HEK293T (cell line): ENCODE data around the gene PM20D2.

ENCODE experiments used
- CTCF ChIA-PET: fragments of 350-600 bp; formaldehyde crosslinking; extraction: SDS; loops from one replicate; lab custom pipeline; 2021; ENCODE audit warnings: antibody characterized with exemption, inconsistent platforms; lab: Yijun Ruan, JAX
- POLR2A ChIA-PET: fragments of 350-600 bp; formaldehyde crosslinking; extraction: SDS; loops from one replicate; lab custom pipeline; 2020; ENCODE audit warnings: antibody characterized with exemption, inconsistent platforms; lab: Yijun Ruan, JAX
- DNase-seq: peaks from one replicate; pipeline ENCODE4 v3.0.0; 2012; ENCODE audit warnings: mixed read lengths; ENCODE audit errors: extremely low spot score
- ARNT ChIP-seq: fragments of 450-650 bp; IDR thresholded peaks from 2 replicates; pipeline ENCODE4 v1.6.1; 2017; ENCODE audit warnings: mild to moderate bottlenecking
- BHLHE40 ChIP-seq: fragments of 450-650 bp; IDR thresholded peaks from 2 replicates; pipeline ENCODE4 v1.6.1; 2016; ENCODE audit warnings: mild to moderate bottlenecking, moderate library complexity, borderline replicate concordance
- CTBP1 ChIP-seq: fragments of 450-650 bp; IDR thresholded peaks from 2 replicates; pipeline ENCODE4 v1.6.1; 2016; ENCODE audit warnings: borderline replicate concordance
- ELF4 ChIP-seq: fragments of 450-650 bp; IDR thresholded peaks from 2 replicates; pipeline ENCODE4 v1.6.1; 2017; ENCODE audit warnings: antibody characterized with exemption
- FOXA1 ChIP-seq: fragments of 450-650 bp; IDR thresholded peaks from 2 replicates; pipeline ENCODE4 v1.6.1; 2016; ENCODE audit warnings: mild to moderate bottlenecking
- FOXK2 ChIP-seq: fragments of 450-650 bp; IDR thresholded peaks from 2 replicates; pipeline ENCODE4 v1.6.1; 2016; ENCODE audit warnings: mild to moderate bottlenecking
- FOXM1 ChIP-seq: fragments of 450-650 bp; IDR thresholded peaks from 2 replicates; pipeline ENCODE4 v1.6.1; 2017; ENCODE audit warnings: mild to moderate bottlenecking, borderline replicate concordance
- HDGF ChIP-seq: fragments of 450-650 bp; IDR thresholded peaks from 2 replicates; pipeline ENCODE4 v1.6.1; 2017; ENCODE audit warnings: antibody characterized with exemption, borderline replicate concordance
- L3MBTL2 ChIP-seq: fragments of 450-650 bp; conservative IDR thresholded peaks from 2 replicates; pipeline ENCODE4 v1.6.1; 2016; ENCODE audit warnings: mild to moderate bottlenecking
- LEF1 ChIP-seq: fragments of 450-650 bp; IDR thresholded peaks from 2 replicates; pipeline ENCODE4 v1.6.1; 2017; ENCODE audit warnings: mild to moderate bottlenecking, borderline replicate concordance
- NFRKB ChIP-seq: fragments of 450-650 bp; IDR thresholded peaks from 2 replicates; pipeline ENCODE4 v1.6.1; 2016; ENCODE audit warnings: mild to moderate bottlenecking, moderate library complexity
- PKNOX1 ChIP-seq: fragments of 450-650 bp; IDR thresholded peaks from 2 replicates; pipeline ENCODE4 v1.6.1; 2016
- SP1 ChIP-seq: fragments of 450-650 bp; IDR thresholded peaks from 2 replicates; pipeline ENCODE4 v1.6.1; 2017
- SUZ12 ChIP-seq: fragments of 450-650 bp; IDR thresholded peaks from 2 replicates; pipeline ENCODE4 v1.6.1; 2016; ENCODE audit warnings: mild to moderate bottlenecking
- TARDBP ChIP-seq: fragments of 450-650 bp; IDR thresholded peaks from 2 replicates; pipeline ENCODE4 v1.6.1; 2016
- ZNF384 ChIP-seq: fragments of 450-650 bp; IDR thresholded peaks from 2 replicates; pipeline ENCODE4 v1.6.1; 2016

Gene PM20D2

DNA sequence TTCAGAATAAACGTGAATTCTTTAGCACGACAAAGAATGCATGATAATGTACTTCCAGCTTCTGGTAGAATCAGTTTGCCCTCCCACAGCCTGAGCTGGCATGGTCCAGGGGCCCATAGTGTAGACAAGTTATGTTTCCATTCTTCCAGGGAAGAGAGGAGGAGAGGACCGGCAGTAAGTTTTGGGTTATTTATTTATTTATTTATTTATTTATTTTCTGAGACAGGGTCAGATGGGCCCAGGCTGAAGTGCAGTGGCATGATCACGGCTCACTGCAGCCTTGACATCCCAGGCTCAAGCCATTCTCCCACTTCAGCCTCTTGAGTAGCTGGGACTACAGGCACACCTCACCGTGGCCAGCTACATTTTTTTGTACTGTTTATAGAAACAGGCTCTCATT lies 66.6 kb downstream of the PM20D2 start:
- no peak for DNase-seq
- POLR2A ChIA-PET, result interaction anchor here (1.3 kb wide), 1 partner anchor 12 kb away, joined by 3 read pairs; no protein-coding TSS in a partner anchor
- no peak for TF ChIP-seq ELF4
- CTCF ChIA-PET, result interaction anchor here (0.7 kb wide), 1 partner anchor 229 kb away, joined by 6 read pairs; no protein-coding TSS in a partner anchor

DNA sequence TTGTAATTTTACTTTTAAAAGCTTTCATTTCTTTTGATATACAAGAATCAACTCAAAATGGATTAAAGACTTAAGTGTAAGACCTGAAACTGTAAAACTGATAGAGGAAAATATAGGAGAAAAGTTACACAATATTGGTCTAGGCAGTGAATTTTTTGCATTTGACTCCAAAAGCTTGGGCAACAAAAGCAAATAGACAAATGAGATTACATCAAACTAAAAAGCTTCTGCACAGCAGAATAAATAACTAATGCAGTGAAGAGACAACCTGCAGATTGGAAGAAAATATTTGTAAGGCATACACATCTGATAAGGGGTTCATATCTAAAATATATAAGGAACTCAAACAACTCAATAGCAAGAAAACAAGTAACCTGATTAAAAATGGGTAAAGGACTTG lies 68.3 kb downstream of the PM20D2 start:
- no peak for DNase-seq
- ChIA-PET CTCF (no interaction called here), POLR2A (no interaction called here)
- TF ChIP-seq ARNT, result no peak
- TF ChIP-seq CTBP1, result no peak
- no peak for TF ChIP-seq SUZ12
- no peak for TF ChIP-seq HDGF
- TF ChIP-seq LEF1, result no peak
- TF ChIP-seq PKNOX1, result no peak
- TF ChIP-seq ELF4, result no peak
- no peak for TF ChIP-seq NFRKB
- no peak for TF ChIP-seq SP1
- no peak for TF ChIP-seq FOXK2
- no peak for TF ChIP-seq ZNF384
- TF ChIP-seq FOXM1, result no peak
- TF ChIP-seq L3MBTL2, result no peak
- no peak for TF ChIP-seq BHLHE40
- TF ChIP-seq FOXA1, result no peak
- TF ChIP-seq TARDBP, result no peak
